ENCODE data around the gene GNG4. TPM values are rescaled to one million over a fixed set of nuclear protein-coding genes. Genes with fewer than 3 reads are reported as not detected.
"Not testable (repeated sequence)": the region's sequence is repeated elsewhere in the genome, so short reads cannot be mapped to it uniquely, and the experiment has no call there.

GNG4 gene
- total RNA-seq, 1 experiment from 2014 or later: 2.4 TPM

DNA sequence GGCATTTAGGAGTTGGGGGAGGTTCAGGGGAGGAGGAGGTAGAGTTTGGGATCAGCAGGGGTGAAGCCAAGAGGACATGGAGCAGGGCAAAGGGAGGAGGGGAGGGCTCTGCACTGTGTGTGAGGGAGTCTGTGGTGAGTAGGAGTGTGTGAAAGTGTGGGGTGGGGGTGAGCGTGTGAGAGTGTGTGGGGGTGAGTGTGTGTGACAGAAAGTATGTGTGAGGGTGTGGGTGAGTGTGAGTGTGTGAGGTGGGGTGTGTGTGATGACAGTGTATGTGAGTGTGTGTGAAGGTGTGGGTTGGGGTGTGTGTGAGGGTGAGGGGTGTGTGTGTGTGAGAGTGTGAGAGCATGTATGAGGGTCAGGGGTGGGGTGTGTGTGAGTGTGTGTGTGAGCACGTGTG, 62.6 kb downstream of the GNG4 start:
- DNase-seq (ENCODE audit: low read depth): no peak

DNA sequence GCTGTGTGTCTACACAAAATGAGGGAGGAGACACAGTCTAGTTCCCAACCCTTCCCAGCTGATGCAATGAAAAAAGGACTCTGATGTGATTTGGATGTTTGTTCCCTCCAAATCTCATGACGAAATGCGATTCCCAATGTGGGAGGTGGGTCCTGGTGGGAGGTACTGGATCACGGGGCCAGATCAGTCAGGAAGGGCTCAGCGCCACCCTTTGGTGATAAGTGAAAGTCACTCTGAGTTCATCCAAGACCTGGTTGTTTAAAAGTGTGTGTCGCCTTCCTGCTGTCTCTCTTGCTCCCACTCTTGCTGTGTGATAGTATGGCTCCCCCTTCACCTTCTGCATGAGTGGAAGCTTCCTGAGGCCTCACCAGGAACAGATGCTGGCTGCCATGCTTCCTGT, 63.2 kb downstream of the GNG4 start:
- no peak for DNase-seq (ENCODE audit: low read depth)

DNA sequence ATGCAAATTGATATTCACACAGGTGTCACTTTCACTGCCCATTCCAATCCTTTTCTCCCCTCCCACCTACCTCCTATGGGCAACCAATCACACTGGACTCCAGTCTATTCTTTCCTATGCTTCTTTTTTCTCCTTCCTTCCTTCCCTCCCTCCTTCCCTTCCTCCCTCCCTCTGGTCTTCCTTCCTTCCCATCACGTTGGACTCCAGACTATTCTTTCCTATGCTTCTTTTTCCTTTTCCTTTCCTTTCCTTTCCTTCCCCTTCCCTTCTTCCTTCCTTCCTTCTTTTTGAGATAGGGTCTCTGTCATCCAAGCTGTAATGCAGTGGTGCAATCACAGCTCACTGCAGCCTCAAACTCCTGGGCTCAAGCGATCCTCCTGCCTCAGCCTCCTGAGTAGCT, 64.6 kb downstream of the GNG4 start:
- DNase-seq (ENCODE audit: low read depth): no peak

DNA sequence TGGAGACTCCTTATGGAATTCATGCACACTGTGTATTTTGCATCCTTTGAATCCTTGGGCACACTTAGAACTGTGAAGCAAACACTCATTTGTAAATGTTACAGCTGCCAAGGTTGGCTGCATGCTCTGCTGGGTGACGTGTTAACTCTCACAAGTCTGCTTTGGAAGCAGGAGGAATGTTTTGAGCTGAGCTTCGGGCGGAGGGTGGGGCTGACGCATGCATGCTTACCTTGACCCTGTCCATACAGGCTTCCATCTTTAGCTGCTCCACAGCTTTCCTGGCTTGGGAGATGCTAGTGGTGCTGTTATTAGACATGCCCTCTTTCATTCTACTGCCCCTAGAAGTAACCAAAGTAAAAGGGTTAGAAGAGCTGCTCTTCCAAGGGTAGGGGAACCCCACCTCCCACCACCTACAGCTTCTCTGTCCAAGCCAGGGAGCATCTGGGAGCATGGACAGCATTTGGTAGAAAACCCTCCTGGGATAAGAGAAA, 66.0 kb downstream of the GNG4 start:
- no peak for DNase-seq (ENCODE audit: low read depth)

DNA sequence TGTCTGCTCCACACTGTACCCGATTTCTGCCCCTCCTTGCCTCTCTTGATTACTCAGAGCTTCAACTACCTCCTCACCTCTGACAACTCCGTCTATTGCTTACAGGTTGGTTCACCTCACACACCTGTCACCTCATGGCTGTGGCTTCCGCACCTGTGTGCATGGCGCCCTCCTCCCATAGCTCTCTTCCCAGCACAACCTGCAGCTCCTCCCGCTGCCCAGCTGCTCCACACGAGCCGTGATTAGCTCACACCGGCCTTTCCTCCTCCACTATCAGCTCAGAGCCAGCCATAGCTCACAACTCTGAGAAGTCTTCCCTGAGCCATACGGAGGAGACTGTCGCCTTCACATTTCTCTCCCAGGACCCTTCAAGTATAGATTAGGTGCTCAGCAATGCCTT, 67.5 kb downstream of the GNG4 start:
- DNase-seq (ENCODE audit: low read depth): no peak

DNA sequence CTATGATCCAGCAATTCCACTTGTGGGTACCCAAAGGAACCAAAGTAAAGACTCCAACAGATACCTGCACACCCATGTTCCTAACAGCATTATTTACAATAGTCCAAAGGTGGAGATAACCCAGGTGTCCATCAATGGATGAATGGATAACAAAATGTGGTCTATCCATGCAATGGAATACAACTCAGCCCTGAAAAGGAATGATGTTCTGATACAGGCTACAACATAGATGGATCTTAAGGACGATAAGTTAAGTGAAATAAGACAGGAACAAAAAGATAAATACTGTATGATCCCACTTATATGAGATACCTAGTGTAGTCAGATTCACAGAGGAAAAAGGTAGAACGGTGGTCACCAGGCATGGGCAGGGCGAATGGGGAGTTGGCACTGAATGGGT, 69.7 kb downstream of the GNG4 start:
- DNase-seq (ENCODE audit: low read depth): no peak

DNA sequence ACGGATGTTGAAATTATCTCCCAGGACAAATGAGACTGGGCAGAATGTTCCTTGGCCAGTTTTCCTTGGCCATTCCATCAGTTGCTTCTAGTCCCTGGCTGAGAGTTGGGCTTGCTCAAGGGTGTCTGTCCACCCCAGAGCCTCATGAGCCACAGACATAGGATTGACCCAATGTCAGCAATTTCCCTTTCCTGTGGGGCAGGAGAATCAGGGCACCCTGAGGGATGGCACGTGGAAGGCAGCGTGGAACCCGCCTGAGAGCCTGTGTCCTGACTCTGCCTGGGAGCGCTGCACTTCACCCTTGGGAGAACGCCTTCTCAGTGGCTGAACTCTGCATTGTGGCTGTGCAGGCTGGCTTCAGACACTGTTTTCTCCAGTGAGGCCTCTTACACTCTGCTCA, 74.0 kb downstream of the GNG4 start:
- no peak for DNase-seq (ENCODE audit: low read depth)

DNA sequence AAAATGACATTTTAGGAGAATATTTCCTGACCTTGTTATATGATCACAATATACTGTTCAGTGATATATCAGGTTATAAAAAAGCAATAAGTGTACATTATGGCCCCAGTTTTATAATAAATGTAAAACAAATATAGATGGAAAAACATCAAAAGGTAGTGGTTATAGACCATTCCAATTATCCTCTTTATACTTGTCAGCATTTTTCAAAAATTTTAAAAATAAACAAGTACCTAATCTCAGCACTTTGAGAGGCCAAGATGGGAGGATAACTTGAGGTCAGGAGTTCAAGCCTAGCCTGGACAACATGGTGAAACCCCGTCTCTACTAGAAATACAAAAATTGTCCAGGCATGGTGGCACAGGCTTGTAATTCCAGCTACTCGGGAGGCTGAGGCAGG, 75.7 kb downstream of the GNG4 start:
- no peak for DNase-seq (ENCODE audit: low read depth)

DNA sequence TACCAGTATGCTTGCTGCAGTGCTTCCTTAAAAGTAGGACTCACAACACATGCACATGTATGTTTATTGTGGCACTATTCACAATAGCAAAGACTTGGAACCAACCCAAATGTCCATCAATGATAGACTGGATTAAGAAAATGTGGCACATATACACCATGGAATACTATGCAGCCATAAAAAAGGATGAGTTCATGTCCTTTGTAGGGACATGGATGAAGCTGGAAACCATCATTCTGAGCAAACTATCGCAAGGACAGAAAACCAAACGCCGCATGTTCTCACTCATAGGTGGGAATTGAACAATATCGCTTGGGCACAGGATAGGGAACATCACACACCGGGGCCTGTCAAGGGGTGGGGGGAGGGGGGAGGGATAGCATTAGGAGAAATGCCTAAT, 76.6 kb downstream of the GNG4 start:
- DNase-seq (ENCODE audit: low read depth): not testable (repeated sequence)

DNA sequence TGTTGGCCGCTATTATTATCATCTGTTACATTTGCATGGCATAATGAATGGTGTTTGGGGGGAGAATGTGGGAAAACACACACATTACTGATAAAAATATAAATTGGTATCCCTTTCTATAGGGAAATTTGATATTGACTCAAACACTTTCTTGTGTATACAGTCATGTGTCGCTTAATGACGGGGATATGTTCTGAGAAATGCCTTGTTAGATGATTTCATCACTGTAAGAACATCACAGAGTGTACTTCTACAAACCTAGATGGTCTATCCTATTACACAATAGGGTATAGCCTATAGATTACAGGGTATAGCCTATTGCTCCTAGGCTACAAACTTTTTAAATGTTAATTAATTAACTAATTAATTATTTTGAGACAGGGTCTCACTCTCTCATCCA, 78.1 kb downstream of the GNG4 start:
- no peak for DNase-seq (ENCODE audit: low read depth)

DNA sequence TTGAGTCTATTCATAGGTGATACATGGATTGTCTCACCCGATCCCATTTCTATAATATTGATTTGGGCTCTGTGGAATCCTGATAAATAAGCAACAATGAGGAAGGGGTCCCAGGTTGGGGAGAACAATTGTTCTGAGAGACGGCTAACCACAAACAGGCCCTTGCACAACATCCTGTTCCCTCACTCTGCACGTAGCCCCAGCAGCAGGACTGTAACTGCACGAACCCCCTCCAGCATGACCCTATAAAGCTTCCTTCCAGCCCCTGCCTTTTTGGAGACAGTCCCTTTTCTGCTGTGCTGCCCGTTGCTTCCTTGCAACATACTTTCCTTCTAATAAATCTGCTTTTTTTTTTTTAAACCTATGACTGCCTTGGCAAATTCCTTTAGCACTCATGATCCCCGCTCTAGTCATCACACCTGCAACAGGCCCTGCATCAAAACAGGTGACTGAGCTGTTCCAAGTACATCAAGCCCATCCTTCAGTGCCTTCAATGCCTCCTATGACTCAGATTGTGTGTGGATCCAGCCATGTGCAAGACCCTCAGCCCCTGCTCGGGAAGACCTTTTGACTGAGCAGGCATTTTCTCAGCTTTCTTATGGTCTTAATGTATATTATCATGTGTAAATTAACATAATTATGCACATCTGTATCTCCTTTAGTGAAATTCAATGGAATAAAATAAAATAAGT, 81.6 kb downstream of the GNG4 start:
- DNase-seq (ENCODE audit: low read depth): no peak

DNA sequence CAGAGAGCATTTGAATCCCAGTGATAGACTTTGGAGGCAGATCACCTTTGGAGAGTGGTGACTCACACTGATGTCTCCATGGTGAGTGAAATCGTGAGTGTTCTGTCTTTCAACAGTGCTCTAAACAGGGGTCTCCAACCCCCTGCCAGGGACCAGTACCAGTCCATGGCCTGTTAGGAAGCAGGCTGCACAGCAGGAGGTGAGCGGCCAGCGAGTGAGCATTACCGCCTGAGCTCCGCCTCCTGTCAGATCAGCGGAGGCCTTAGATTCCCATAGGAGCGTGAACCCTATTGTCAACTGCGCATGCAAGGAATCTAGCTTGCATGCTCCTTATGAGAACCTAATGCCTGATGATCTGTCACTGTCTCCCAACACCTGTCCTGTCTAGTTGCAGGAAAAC, 83.5 kb downstream of the GNG4 start:
- DNase-seq (ENCODE audit: low read depth): no peak

DNA sequence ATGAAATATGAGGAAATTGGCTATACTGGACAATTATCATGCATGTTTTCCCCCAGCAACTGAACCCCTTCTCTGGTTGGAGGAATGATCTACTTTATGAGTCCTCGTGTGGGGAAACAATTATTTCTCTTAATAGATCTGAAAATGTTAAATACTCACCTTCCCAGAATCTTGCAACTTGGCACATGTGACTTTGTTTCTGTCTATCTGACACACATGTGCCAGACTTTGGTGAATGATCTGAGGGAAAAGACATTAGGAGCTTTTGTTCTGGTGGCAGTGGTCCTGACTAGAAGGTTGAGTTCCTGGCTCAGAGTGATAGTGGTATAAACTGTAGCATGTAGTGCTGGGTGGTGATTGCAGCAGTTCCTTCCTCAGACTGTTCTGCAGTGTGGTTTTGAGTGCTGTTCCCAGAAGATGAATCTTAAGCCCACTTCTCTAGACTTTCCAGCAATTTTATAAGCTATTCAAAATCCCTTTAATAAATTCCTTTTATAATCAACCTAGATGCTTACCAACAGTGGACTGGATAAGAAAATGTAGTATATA, 86.0 kb downstream of the GNG4 start:
- DNase-seq (ENCODE audit: low read depth): no peak

DNA sequence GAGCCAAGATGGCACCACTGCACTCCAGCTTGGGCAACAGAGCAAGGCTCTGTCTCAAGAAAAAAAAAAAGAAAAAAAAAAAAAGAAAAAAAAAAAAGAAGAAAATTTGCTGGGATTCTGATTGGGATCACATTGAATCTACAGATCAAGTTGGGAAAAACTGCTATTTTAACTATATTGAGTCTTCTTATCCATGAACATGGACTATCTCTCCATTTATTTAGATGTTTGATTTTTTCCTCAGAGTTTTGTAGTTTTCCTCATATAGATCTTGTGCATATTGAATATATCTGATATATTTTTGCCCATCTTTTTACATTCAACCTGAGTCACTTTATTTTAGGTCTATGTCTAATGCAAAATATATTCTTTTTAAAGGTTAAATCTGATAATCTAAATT, 87.0 kb downstream of the GNG4 start:
- DNase-seq (ENCODE audit: low read depth): no peak

DNA sequence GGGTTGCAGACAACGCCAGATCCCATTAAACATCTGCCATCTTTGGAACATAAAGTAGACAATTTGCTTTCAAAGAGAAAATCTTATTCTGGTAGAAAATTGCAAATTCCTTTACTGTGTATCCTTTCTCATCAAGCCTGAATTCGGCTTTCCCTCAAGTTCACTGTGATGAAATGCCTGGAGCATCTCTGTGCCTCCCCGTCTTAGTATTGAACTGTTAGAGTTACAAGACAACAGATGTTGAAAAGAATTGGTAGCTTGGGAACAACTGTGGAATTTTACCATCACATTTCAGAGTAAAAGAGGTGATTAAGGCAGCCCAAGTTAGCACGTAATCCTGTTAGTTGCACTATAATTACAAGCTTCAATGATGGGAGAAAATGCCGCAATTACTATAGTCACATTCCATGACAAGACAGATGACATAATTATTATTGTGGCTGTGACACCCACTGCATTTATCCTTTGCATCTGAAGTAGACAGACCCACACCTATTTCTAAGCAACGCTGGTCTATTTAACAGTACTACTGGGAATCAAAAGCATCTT, 90.9 kb downstream of the GNG4 start:
- no peak for DNase-seq (ENCODE audit: low read depth)

DNA sequence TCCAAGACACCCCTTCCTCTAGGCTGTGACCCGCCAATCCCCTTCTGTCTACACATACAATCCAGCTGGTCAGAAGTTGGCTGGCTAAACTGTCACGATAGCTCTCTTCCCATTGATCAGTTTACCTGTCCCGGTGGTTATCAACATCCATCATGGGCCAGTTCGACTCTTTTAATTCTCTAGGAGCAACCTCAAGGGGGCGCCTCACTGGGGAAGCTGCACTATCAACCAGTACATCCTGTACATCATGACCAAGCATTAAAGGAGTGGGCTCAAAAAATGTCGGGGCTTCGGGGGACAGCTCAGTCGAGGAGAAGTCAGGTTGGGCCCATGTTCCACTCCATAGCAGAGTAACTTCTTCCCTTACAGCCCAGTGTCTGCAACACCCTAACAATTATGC, 92.1 kb downstream of the GNG4 start:
- no peak for DNase-seq (ENCODE audit: low read depth)

DNA sequence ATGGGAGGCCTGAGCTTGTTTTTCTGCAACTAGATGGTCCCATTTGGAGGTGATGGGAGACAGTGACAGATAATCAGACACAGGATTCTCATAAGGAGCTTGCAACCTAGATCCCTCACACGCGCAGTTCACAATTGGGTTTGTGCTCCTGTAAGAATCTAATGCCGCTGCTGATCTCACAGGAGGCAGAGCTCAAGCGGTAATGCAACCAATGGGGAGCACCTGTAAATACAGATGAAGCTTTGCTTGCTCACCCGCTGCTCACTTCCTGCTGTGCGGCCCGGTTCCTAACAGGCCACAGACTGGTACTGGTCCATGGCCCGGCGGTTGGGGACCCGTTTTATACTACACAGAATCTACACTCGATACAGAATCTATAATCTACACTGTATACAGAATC, 92.8 kb downstream of the GNG4 start:
- DNase-seq (ENCODE audit: low read depth): no peak

DNA sequence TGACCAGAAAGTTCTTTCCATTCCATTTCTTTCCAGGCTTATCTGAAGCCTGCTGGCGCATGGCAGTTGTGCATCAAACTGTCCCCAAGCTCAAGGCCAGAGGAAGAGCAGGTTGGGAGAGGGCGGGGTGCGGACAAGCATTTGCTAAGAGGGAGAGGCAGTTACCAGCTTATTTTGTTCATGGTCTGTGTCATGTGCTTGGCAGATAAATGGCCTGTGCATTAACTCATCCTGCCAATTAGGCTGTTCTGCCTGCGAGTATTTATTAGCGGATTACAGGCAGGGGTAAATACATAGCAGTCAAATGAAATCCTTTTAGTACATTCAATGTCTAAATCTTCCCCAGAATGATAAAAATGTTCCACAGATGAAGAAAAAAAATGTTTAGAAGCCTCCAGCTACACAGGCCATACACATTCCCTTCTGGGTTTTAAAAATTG, 96.5 kb downstream of the GNG4 start:
- DNase-seq (ENCODE audit: low read depth): no peak

DNA sequence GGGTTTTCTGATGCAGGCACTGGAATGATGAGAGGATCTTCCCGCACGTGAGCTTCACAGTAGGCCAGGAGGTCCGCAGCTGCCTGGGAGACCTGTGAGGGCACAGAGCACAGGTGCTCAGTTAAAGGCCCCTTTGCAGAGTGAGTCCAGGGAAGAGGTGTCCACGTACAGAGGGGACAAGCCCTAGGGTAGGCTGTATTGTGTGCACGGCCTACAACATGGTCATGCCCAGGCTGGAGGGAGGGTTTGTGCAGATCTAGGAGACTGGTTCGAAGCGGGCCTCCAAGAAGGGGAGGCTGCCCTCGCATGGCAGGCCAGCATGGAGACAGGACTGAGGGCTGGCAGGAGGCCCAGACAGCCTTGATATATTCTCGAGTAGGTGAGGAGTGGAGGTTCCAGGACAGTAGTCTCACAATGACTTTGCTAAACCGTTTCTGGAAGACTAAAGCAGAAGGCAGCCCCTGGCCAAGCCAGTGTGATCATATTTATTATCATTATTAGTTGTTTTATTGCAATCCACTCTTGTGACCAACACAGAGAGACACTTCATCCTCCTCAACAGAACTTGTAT, 97.4 kb downstream of the GNG4 start:
- no peak for DNase-seq (ENCODE audit: low read depth)

DNA sequence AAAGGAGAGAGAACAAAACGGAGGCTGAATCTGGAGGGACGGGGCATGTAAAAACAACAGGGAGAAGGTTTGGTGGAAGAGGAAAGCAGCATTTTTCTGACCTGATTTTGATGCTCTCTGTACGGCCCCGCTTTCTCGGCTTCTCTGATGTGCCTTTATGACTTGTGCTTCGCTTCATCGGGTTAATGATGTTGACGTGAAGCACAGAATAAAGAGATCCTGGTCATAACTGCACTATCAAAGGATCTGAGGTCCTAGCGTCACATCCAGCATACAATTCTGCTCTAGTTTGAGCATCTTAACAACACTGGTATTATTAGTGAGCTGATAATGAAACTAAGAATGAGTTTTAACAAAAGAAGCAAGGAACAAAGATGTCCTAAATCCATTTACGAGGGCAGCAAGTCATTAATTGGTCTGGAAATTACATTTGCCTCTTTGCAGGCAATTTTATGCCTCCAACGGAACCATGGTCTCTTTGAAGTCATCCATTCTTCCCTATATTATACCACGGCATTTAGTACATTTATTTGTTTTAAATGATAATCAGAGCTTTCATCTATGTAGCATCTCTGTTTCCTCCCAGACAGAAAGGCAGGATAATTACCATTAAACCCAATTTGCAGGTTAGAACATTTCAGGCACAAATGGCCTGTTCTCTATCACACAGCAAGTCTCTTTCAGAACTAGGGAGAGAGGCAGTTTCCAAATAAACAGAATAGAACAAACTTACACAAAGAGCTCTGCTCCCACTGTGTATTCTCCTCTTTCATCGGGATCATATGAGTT, 100.0 kb downstream of the GNG4 start:
- DNase-seq (ENCODE audit: low read depth): no peak

DNA sequence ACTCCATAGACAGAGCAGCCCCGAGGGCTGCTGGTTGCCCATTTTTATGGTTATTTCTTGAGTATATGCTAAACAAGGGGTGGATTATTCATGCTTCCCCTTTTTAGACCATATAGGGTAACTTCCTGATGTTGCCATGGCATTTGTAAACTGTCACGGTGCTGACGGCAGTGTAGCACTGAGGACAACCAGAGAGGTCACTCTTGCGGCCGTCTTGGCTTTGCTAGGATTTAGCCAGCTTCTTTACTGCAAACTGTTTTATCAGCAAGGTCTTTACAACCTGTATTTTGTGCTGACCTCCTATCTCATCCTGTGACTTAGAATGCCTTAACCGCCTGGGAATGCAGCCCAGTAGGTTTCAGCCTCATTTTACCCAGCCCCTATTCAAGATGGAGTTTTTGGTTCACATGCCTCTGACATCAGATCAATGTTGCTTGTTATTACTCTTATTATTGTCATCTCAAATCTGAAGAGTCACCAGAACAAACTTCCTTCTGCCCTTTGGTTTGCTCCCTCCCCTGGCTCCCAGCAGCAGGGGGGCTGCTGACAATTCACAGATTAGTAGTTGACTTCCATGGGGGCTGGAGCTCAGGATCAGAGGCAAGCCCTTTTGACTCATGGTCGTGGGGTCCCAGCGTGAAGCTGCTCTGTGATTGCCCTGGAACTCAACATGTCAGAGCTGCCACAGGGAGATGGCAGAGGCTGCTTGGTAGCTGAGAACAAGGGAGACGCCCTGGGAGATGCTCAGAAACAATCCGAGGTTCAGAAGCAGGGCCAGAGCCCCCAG, 103.0 kb downstream of the GNG4 start:
- not testable (repeated sequence) for DNase-seq (ENCODE audit: low read depth)

All from RPMI7951 (cell line).